MM.1S (cell line): Measurements from ENCODE around the gene PHLDB1.

Experiments
- CTCF ChIP-seq: fragments of 300-600 bp; sonication (generic); IDR thresholded peaks from 2 replicates; pipeline ENCODE4 v1.5.1; 2016; ENCODE audit warnings: antibody characterized with exemption, low read length, mixed read lengths
- EZH2 ChIP-seq: fragments of 300-600 bp; sonication (generic); optimal IDR thresholded peaks from 2 replicates; pipeline ENCODE3; 2017; ENCODE audit warnings: low read depth, mild to moderate bottlenecking, antibody characterized with exemption, low read length, mixed read lengths
- EZH2phosphoT487 ChIP-seq: fragments of 300-600 bp; sonication (generic); IDR thresholded peaks from 2 replicates; pipeline ENCODE4 v1.6.1; 2018; ENCODE audit warnings: antibody characterized with exemption, low read length

- no peak for TF ChIP-seq CTCF
- no peak for TF ChIP-seq EZH2
- no peak for TF ChIP-seq EZH2phosphoT487
Measured at GRCh38 chr11:118652681-118653181, 45.3 kb downstream of the PHLDB1 start.
